ENCODE data around the gene C1orf115.
"Not testable (repeated sequence)": the region's sequence is repeated elsewhere in the genome, so short reads cannot be mapped to it uniquely, and the experiment has no call there.

The C1orf115 gene

GRCh38 chr1:220692436-220693228 lies 2.5 kb downstream of the C1orf115 start:
- DNase-seq (ENCODE audit: low read depth in 1 of 2, low spot score in 1 of 2), result no peak

GRCh38 chr1:220694866-220695382 lies 4.8 kb downstream of the C1orf115 start:
- DNase-seq (ENCODE audit: low read depth in 1 of 2, low spot score in 1 of 2), result no peak

- no peak for DNase-seq (ENCODE audit: low read depth in 1 of 2, low spot score in 1 of 2)
Observed at GRCh38 chr1:220695426-220695825, 5.3 kb downstream of the C1orf115 start.

GRCh38 chr1:220696226-220696862 lies 6.2 kb downstream of the C1orf115 start:
- DNase-seq (ENCODE audit: low read depth in 1 of 2, low spot score in 1 of 2), result no peak

GRCh38 chr1:220696863-220697231 lies 6.7 kb downstream of the C1orf115 start:
- DNase-seq (ENCODE audit: low read depth in 1 of 2, low spot score in 1 of 2), result no peak

GRCh38 chr1:220697326-220697725 lies 7.2 kb downstream of the C1orf115 start:
- DNase-seq (ENCODE audit: low read depth in 1 of 2, low spot score in 1 of 2), result no peak

- DNase-seq (ENCODE audit: low read depth in 1 of 2, low spot score in 1 of 2), result no peak
Observed at GRCh38 chr1:220698607-220699016, 8.4 kb downstream of the C1orf115 start.

- DNase-seq (ENCODE audit: low read depth in 1 of 2, low spot score in 1 of 2), result no peak
Observed at GRCh38 chr1:220699044-220699443, 8.9 kb downstream of the C1orf115 start.

GRCh38 chr1:220700556-220701179 lies 10.5 kb downstream of the C1orf115 start:
- no peak for DNase-seq (ENCODE audit: low read depth in 1 of 2, low spot score in 1 of 2)

GRCh38 chr1:220701974-220702373 lies 11.8 kb downstream of the C1orf115 start:
- no peak for DNase-seq (ENCODE audit: low read depth in 1 of 2, low spot score in 1 of 2)

GRCh38 chr1:220702733-220703270 lies 12.6 kb downstream of the C1orf115 start:
- no peak for DNase-seq (ENCODE audit: low read depth in 1 of 2, low spot score in 1 of 2)

- DNase-seq (ENCODE audit: low read depth in 1 of 2, low spot score in 1 of 2), result no peak
Observed at GRCh38 chr1:220703305-220703704, 13.1 kb downstream of the C1orf115 start.

GRCh38 chr1:220705782-220706181 lies 15.6 kb downstream of the C1orf115 start:
- no peak for DNase-seq (ENCODE audit: low read depth in 1 of 2, low spot score in 1 of 2)

GRCh38 chr1:220706480-220706879 lies 16.3 kb downstream of the C1orf115 start:
- no peak for DNase-seq (ENCODE audit: low read depth in 1 of 2, low spot score in 1 of 2)

GRCh38 chr1:220707160-220707559 lies 17.0 kb downstream of the C1orf115 start:
- DNase-seq (ENCODE audit: low read depth in 1 of 2, low spot score in 1 of 2), result no peak

GRCh38 chr1:220708244-220708643 lies 18.1 kb downstream of the C1orf115 start:
- no peak for DNase-seq (ENCODE audit: low read depth in 1 of 2, low spot score in 1 of 2)

GRCh38 chr1:220708936-220709801 lies 19.0 kb downstream of the C1orf115 start:
- no peak for DNase-seq (ENCODE audit: low read depth in 1 of 2, low spot score in 1 of 2)

GRCh38 chr1:220710333-220710732 lies 20.2 kb downstream of the C1orf115 start:
- no peak for DNase-seq (ENCODE audit: low read depth in 1 of 2, low spot score in 1 of 2)

- DNase-seq (ENCODE audit: low read depth in 1 of 2, low spot score in 1 of 2), result no peak
Observed at GRCh38 chr1:220711056-220711809, 21.1 kb downstream of the C1orf115 start.

GRCh38 chr1:220715986-220716385 lies 25.8 kb downstream of the C1orf115 start:
- DNase-seq (ENCODE audit: low read depth in 1 of 2, low spot score in 1 of 2), result not testable (repeated sequence)
